Activated CD4-positive, CD25-positive, alpha-beta regulatory T cell treated with anti-CD3 and anti-CD28 coated beads, Interleukin-2, amount 50 U/mL, for 72 hours (primary cell): Measurements from ENCODE around the gene NID2.

ENCODE experiments used
- DNase-seq: peaks from one replicate; pipeline ENCODE4 v3.0.0; 2021

NID2 gene

GRCh38 chr14:52053044-52053443 lies 15.8 kb downstream of the NID2 start:
- no peak for DNase-seq

DNA sequence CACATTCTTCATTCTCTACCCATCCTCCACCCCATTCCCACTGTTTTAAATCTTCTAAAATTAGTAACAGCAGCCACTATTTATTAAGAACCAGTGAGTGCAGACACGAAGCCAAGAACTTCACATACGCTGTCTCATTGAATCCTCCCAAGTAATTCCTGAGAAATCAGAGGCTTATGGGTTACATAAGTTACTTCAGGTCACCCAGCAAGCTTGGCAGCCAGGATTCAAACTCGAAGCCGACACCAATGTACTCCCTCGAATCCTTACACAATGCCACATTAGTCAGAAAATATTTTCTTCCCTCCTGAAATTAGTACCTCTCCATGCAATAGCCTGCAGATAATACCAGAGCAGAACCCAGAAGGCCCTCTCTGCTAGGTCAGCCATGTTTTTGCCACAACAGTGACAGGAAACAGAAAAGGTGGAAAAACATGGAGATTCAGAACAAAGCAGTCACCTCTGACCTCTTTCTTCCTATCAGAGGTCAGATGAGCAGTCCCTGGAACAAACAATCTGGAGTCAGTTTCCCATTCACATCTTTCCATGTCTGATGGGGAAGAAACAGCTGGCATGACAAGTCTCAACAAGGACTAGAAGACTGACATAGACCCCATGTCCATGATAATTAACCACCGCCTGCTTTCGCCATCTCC lies 16.4 kb downstream of the NID2 start:
- DNase-seq = no peak

DNA sequence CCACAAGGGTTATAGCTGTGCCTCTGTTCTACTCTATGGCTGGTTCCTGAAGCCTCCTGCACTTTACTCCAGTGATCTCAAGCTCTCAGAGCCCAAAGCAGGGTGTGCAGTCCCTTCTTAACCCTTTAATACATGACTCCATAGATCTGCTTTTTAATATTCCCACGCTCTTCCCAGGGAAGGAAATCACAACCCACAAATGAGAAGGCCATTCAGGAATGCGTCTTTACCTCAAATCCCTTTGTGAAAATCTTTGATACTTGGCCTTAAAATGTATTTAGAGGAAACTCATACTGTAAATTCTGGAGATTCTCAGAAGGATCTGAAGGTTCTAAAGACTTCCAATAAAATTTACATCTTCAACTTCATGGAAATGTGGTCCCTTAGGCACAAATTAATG lies 17.0 kb downstream of the NID2 start:
- no peak for DNase-seq

DNA sequence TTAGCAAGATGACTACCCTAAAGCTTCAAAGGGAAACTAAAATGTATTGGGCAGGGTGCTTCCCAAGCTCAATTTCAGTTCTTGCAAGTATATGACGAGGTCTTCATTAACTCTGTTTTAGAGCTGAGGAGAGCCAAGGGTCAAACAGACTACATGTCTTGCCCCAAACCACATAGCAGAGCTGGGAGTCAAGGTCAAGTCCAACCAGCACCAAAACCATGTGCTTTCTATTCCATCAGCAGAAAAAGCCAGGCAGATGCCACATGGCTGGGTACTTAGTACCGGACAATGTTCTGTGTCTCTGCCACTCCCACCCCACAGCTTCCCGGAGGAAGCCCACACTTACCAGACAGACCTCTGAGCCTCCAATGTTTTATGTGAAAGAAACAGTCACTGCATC lies 17.6 kb downstream of the NID2 start:
- DNase-seq = no peak

DNA sequence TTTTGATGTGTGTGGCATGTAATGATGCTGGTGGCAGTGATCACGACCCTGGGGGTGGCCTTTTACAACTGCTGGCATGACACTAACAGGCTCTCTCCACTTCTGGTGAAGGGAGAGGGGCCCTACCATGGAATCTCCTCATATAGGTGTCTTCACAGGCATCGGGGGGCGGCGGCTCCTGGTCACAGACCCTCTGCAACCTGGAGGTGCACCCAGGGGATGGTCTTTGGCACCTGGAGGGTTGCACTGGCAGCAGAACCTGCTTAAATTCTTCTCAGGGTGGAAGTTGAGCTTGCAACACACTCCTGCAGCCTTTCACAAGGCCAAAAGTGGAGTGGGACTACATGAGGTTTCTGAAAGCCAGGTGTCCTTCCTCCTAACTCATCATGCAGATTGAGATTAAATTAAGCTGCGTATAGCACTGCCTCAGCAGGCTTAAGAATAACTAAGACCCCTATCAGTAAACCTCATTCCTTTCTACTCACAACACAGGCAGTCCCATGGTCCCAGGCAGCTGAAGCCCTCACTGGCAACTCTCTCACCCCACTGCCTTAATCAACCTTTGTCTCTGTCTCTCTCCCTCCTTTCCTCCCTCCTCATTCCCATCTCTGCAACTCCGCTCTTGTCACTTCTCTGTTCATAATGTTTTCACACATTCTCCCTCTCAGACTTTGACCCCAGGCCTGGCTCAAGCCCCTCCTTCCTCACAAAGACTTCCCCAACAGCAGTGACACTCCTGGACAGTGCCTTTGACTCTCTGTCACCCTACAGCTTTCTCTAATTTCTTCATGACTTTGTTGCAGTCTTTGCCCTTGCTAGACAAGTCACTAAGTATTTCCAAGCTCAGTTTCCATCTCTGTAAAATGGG lies 18.9 kb downstream of the NID2 start:
- DNase-seq = no peak

- no peak for DNase-seq
Measured at GRCh38 chr14:52049271-52049670, 19.6 kb downstream of the NID2 start.

GRCh38 chr14:52048641-52049204 lies 20.1 kb downstream of the NID2 start:
- no peak for DNase-seq

GRCh38 chr14:52048116-52048515 lies 20.7 kb downstream of the NID2 start:
- no peak for DNase-seq

- no peak for DNase-seq
Measured at GRCh38 chr14:52046376-52046917, 22.4 kb downstream of the NID2 start.

DNA sequence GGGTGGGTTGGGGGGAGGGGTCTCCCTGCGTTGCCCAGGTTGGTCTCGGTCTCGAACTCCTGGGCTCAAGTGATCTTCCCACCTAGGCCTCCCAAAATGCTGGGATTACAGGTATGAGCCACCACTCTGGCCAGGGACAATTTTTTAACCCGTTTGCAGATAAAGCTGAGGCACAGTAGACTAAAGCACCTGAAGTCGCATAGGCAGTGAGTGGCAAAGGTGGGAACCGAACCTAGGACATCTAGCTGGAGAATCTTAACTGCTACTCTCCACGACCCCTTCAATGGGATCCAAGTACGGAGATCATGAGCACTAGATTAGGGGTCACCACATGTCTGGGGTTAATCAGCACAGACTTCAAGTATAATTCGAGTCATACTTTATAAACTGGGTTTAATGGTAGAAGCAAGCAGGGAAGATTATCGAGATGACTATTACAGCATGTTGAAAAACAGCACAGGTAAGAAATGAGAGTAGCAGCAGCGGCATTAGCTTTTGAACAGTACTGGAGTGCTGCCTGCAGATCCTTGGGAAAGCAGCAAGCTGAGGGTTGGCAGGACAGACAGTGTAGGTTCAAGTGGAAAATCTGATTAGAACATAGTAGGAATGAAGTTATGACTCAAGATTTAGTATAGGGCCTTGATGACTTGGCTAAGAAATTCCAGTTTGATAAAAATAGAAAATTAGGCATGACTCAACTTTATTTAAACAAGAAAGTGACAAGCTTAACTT lies 23.9 kb downstream of the NID2 start:
- no peak for DNase-seq

DNA sequence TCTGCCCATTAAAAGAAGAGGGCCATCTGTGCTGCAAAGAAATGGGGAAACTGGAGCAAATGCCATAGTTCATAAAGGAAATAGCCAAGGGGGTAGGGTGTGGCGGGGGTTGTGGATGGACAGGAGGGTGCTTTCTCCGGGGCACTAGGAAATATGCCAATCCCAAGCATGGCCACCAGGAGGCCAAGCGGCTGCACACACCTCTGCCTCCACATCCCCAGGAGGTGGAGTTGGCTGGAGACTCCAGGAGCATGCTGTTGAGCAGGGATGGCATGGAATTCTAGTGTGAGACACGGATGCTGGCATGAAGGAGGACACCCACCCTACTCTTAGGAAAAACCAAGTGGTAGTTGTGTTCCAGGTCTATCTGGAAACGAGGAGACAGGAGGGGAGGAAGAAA lies 25.2 kb downstream of the NID2 start:
- no peak for DNase-seq

DNA sequence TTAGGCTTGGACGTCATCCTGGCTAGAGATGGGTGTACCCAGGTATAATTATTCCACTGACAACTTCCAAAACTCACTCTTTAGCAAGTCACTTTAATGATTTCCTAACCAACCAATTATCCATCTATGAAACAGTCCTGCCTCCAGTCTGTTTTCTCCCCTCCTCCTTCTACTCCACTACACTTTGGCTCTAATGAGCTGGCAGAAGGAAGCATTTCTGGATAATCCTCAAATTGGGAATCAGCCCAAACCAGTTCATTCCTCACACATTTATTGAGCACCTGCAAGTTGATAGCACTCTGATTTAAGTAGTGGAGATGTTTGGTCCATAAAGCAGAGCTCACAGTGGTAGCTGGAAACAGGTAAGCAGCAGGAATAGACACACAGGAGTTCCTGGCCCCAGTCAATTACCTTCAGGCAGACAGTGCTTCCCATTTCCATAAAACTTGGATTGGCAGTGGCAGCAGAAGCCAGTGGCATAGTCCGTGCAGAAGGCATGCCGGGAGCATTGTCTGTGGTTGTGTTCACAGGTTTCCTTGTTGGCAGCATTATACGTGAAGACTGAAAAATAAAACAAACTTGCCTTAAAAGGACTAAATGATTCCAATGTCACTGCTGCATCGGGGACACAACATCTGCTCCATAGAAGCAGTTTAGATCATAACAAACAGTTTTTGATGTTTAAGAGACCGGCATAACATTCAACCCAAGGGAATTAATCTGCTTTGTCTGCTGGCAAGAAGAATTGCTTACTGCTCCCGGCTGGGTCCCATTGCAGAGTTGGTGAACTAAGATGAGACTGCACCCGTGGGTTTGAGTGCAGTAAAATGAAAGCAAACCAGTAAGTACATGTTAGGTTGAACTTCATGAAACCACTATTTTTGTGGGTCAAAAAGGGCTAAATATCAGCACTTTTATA lies 26.2 kb downstream of the NID2 start:
- no peak for DNase-seq

- DNase-seq = no peak
Measured at GRCh38 chr14:52040598-52040997, 28.3 kb downstream of the NID2 start.

GRCh38 chr14:52039124-52039815 lies 29.6 kb downstream of the NID2 start:
- DNase-seq = no peak

- DNase-seq = no peak
Measured at GRCh38 chr14:52033101-52033642, 35.7 kb downstream of the NID2 start.

- DNase-seq = no peak
Measured at GRCh38 chr14:52032204-52032801, 36.6 kb downstream of the NID2 start.

DNA sequence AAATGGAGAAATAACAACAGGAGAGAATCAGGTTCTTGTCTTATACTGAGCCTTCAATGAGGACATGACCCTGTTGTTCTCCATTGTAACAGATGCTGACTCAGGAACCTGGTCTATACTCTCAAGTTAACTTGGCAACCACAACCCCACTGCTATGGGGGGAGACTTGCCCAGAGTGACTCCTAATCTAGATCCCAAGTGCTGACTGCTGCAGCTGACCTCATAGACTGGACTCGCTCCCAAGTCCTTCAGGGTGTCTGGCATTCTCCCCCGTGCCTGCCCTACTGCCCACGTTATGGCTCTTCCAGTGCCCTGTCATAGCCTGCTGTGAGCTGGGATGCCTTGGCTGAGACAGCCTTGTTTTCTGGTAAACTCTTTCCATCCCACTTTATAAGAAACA lies 37.1 kb downstream of the NID2 start:
- no peak for DNase-seq

GRCh38 chr14:52029881-52030280 lies 39.0 kb downstream of the NID2 start:
- no peak for DNase-seq

DNA sequence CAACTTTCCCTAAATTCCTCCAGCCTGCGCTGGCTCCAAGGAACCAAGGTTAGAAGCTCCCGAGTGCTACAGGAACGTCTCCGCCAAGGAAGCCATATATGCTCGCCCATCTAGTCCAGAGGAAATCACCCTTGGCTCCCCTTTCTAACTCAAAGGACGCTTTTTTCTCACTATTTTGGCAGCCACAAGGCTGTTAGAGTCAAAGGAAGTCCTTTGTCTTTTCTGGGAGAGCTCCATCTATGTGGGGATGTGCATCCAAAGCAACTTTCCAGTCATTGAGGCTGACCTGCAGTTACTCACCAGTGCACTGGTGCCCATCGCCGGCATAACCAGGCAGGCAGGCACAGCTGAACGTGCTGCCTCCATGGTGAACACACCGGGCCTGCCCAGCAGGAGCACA lies 42.0 kb downstream of the NID2 start:
- DNase-seq = no peak

DNA sequence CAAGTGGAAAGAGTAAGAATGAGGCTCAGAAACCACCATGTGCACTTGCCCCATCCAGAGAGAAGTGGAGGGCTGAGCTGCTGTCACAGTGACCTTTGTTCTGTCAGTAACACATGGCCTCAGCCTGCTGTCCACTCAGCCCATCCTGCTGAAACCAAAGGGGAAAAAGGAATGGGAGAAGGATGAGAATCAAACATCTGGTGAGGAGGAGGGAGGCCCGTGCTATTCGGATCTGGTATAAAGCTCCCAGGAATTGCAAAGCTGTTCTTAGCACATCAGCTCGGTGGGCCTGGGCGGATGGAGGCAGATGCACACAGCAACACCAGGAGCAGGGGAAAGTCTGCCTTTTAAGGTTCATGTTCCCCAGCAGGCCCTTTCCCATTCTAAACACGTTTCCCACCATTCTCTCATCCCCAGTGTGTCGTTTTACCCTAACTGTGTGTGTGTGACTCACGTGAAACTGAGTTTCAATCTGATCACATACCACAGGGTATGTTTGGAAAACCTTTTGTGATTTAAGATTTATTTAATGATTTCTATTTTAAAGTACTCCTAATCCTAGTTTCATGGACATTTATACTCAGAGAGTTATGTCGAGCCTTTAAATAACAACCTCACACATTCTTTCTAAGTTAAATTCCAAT lies 42.7 kb downstream of the NID2 start:
- no peak for DNase-seq
